ENCODE data around the gene NFATC2. TPM values are rescaled to one million over a fixed set of nuclear protein-coding genes. Genes with fewer than 3 reads are reported as not detected.

The NFATC2 gene
- total RNA-seq, 1 experiment from 2014 or later = 6.3 TPM

DNA sequence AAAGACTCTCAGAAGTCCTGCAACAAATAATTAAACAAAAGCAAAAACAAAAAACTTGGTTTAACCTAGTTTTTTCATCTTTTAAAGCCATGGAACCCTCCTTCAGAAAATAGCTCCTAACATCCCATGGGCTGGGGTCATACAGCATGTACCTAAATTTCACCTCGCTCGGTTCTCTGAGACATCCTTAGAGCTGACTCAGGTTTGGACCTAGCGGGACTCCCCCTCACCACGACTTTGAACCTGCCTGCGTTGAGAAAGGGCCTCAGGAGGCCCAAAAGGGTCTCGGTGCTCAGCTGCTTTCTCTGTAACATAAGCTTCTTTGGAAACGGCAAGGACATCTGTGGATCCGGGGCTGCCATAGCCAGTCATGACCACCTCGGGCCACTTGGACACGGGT lies 112.8 kb downstream of the NFATC2 start:
- H3K27ac ChIP-seq = no peak overlapping the region
- H3K9me2 ChIP-seq (ENCODE audit: insufficient read depth) = no peaks in the 10 kb centered on the region
- H3K9me3 ChIP-seq (ENCODE audit: insufficient read depth, low read depth) = no peaks in the 10 kb centered on the region
- no peaks in the 10 kb centered on the region for H3K36me3 ChIP-seq (ENCODE audit: low read depth)
- no peak overlapping the region for H2AFZ ChIP-seq
- H3K4me1 ChIP-seq (replicated peaks; ENCODE audit: insufficient read depth) = peaks cover 20% of the 10 kb centered on the region
- intact Hi-C loops (cut with micrococcal nuclease; ENCODE audit: unreplicated experiment) = no loop called here
- no TSS peak for BruUV-seq (replicated peaks)
- no peaks in the 10 kb centered on the region for H4K20me1 ChIP-seq (ENCODE audit: insufficient read depth)
- H3K27me3 ChIP-seq (ENCODE audit: insufficient read depth, low read depth) = no peaks in the 10 kb centered on the region
- peaks cover 12% of the 10 kb centered on the region for H3F3A ChIP-seq (ENCODE audit: insufficient read depth, low read depth)
- TF ChIP-seq EZH2 (IDR thresholded peaks at IDR 0.05; ENCODE audit: low read depth) = no peak
- TF ChIP-seq, protein P1, sequence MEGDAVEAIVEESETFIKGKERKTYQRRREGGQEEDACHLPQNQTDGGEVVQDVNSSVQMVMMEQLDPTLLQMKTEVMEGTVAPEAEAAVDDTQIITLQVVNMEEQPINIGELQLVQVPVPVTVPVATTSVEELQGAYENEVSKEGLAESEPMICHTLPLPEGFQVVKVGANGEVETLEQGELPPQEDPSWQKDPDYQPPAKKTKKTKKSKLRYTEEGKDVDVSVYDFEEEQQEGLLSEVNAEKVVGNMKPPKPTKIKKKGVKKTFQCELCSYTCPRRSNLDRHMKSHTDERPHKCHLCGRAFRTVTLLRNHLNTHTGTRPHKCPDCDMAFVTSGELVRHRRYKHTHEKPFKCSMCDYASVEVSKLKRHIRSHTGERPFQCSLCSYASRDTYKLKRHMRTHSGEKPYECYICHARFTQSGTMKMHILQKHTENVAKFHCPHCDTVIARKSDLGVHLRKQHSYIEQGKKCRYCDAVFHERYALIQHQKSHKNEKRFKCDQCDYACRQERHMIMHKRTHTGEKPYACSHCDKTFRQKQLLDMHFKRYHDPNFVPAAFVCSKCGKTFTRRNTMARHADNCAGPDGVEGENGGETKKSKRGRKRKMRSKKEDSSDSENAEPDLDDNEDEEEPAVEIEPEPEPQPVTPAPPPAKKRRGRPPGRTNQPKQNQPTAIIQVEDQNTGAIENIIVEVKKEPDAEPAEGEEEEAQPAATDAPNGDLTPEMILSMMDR (conservative IDR thresholded peaks at IDR 0.05) = no peak
- POLR2A ChIA-PET (ENCODE audit: unreplicated experiment) = interaction anchor here (0.7 kb wide), 1 partner anchor 97 kb away, joined by 6 read pairs; no protein-coding TSS in a partner anchor
- DNase-seq = no peak
- H3K4me2 ChIP-seq = no peak overlapping the region
- H3K4me3 ChIP-seq = no peak overlapping the region
- H3K79me2 ChIP-seq (ENCODE audit: low read depth) = no peaks in the 10 kb centered on the region
- CTCF ChIA-PET = no interaction called here

DNA sequence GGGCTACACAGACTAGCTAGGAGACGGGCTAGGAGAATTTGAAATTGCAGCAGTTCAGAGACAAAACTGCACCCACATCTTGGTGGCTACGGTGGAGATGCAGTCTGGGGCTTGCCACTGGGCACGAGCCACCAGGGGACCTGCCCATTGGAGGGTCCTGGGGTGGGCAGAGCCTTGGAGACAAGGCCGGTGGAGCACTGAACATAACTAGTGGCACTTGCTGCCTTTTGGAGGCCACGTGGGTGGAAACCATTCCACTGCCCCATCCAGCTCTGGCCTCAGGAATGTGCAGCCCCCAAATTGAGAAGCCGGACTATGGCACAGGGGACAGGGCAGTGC lies 113.4 kb downstream of the NFATC2 start:
- Histone ChIP-seq H3K9me3 (ENCODE audit: insufficient read depth, low read depth) (no peaks in the 10 kb centered on the region), H3K27ac (no peak overlapping the region), H3K4me3 (no peak overlapping the region), H3K4me2 (no peak overlapping the region), H2AFZ (no peak overlapping the region), H3K27me3 (ENCODE audit: insufficient read depth, low read depth) (no peaks in the 10 kb centered on the region), H3F3A (ENCODE audit: insufficient read depth, low read depth) (peaks cover 12% of the 10 kb centered on the region), H3K79me2 (ENCODE audit: low read depth) (no peaks in the 10 kb centered on the region), H4K20me1 (ENCODE audit: insufficient read depth) (no peaks in the 10 kb centered on the region), H3K9me2 (ENCODE audit: insufficient read depth) (no peaks in the 10 kb centered on the region), H3K4me1 (replicated peaks; ENCODE audit: insufficient read depth) (peaks cover 20% of the 10 kb centered on the region), H3K36me3 (ENCODE audit: low read depth) (no peaks in the 10 kb centered on the region)
- TF ChIP-seq, protein P1 (conservative IDR thresholded peaks at IDR 0.05) = no peak
- no peak for TF ChIP-seq EZH2 (IDR thresholded peaks at IDR 0.05; ENCODE audit: low read depth)
- no TSS peak for BruUV-seq (replicated peaks)
- ChIA-PET POLR2A (ENCODE audit: unreplicated experiment) (interaction anchor here (0.7 kb wide), 1 partner anchor 97 kb away, joined by 6 read pairs; no protein-coding TSS in a partner anchor), CTCF (no interaction called here)
- intact Hi-C loops (cut with micrococcal nuclease; ENCODE audit: unreplicated experiment) = no loop called here
- DNase-seq = no peak

DNA sequence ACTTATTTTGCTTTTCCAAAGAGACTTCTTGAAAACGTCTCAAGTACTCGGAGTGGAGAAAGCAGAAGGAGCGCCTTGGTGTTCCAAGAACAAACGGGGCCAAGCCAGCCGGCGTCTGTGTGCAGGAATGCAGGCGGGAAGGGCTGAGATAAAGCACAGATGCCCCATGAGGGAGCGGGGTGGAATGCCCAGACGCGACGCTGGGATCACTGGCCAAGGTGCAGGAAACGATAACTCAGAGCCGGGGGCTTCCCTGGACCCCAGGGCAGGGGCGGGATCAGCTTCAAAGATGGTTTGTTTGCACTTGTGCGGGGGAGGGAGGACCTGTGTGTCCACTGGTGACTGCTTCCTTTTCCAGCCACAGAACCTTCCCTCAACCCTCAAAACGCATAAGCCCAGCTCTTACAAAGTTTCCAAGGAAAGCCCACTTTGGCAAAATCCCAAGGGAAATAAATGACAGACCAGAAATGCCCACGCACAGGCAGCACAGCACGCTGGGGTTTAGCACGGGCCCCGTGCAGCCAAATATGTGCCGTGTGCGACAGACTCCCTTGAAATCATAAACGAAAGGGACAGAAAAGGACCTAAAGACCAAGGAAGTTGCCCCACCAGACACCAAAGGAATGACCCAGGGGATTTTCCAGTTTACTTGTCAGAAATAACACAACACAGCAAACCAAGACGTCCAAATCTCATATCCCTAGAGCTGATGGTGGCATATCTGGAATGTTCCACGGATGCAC lies 113.9 kb downstream of the NFATC2 start:
- H3K27ac ChIP-seq = no peak overlapping the region
- H3K27me3 ChIP-seq (ENCODE audit: insufficient read depth, low read depth) = no peaks in the 10 kb centered on the region
- no peak overlapping the region for H2AFZ ChIP-seq
- no peak for DNase-seq
- H3K36me3 ChIP-seq (ENCODE audit: low read depth) = no peaks in the 10 kb centered on the region
- H3K4me1 ChIP-seq (replicated peaks; ENCODE audit: insufficient read depth) = peaks cover 21% of the 10 kb centered on the region
- no peaks in the 10 kb centered on the region for H3K79me2 ChIP-seq (ENCODE audit: low read depth)
- peaks cover 14% of the 10 kb centered on the region for H3F3A ChIP-seq (ENCODE audit: insufficient read depth, low read depth)
- no peak overlapping the region for H3K4me3 ChIP-seq
- TF ChIP-seq, protein P1 (conservative IDR thresholded peaks at IDR 0.05) = no peak
- no peak for TF ChIP-seq EZH2 (IDR thresholded peaks at IDR 0.05; ENCODE audit: low read depth)
- BruUV-seq (replicated peaks) = no TSS peak
- H4K20me1 ChIP-seq (ENCODE audit: insufficient read depth) = no peaks in the 10 kb centered on the region
- ChIA-PET CTCF (no interaction called here), POLR2A (ENCODE audit: unreplicated experiment) (no interaction called here)
- no peaks in the 10 kb centered on the region for H3K9me3 ChIP-seq (ENCODE audit: insufficient read depth, low read depth)
- no peak overlapping the region for H3K4me2 ChIP-seq
- no peaks in the 10 kb centered on the region for H3K9me2 ChIP-seq (ENCODE audit: insufficient read depth)
- intact Hi-C loops (cut with micrococcal nuclease; ENCODE audit: unreplicated experiment) = no loop called here

Data from PC-9 (cell line).